GM12874 (cell line): ENCODE results near the gene RREB1.

ENCODE experiments used
- TF ChIP-seq, protein P1 (sequence below): IDR thresholded peaks from 2 replicates; pipeline ENCODE4 v1.5.1; 2011; ENCODE audit warnings: low read depth, mild to moderate bottlenecking, control low read depth, low read length, moderate library complexity; ENCODE audit not compliant: insufficient read depth

RREB1 gene

DNA sequence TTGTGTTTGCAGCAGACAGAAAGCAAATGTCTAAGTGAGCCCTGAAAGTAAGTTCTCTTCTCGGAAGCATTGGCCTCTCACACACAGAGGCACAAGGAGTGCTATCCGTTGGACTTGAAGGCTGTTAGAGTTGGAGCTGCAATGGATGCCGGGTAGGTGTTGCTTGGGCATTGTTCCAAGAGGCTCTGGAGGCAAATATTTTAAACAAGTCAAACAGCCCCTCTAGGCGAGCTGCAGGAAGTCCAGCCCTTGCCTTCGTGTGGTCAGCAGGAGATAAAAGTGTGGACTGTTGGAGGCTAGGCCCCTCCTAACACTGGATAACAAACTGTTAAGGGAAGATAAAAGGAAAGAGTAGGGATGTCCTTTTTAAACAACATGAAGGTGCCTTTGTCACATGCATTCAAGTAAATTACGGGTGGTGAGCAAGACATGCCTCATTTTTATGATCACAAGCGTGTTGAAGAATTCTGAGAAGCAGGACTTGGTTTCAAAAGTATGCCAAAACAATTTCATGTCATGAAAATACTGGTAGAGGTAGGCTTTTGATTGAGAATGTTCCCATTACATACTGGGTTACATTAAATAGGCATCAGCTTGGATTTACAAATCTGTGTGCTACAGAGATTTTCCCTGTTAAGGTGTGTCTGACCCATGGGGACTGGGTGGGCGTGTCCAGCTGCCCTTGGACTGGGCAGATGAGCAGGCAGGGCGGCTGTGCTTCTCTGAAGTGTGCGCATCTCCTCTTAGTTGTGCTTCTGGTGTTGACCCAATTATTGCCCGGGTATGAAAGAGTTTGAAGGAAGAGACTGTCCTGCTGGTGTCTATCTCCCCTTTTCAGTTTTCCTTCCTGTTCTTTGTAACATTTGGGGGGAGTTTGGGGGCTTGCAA is 57.5 kb downstream of the RREB1 start:
- TF ChIP-seq, protein P1, sequence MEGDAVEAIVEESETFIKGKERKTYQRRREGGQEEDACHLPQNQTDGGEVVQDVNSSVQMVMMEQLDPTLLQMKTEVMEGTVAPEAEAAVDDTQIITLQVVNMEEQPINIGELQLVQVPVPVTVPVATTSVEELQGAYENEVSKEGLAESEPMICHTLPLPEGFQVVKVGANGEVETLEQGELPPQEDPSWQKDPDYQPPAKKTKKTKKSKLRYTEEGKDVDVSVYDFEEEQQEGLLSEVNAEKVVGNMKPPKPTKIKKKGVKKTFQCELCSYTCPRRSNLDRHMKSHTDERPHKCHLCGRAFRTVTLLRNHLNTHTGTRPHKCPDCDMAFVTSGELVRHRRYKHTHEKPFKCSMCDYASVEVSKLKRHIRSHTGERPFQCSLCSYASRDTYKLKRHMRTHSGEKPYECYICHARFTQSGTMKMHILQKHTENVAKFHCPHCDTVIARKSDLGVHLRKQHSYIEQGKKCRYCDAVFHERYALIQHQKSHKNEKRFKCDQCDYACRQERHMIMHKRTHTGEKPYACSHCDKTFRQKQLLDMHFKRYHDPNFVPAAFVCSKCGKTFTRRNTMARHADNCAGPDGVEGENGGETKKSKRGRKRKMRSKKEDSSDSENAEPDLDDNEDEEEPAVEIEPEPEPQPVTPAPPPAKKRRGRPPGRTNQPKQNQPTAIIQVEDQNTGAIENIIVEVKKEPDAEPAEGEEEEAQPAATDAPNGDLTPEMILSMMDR = no peak

- TF ChIP-seq, protein P1 = no peak
Measured at GRCh38 chr6:7165890-7166267, 58.1 kb downstream of the RREB1 start.

GRCh38 chr6:7166410-7167293 is 58.9 kb downstream of the RREB1 start:
- TF ChIP-seq, protein P1 = no peak

DNA sequence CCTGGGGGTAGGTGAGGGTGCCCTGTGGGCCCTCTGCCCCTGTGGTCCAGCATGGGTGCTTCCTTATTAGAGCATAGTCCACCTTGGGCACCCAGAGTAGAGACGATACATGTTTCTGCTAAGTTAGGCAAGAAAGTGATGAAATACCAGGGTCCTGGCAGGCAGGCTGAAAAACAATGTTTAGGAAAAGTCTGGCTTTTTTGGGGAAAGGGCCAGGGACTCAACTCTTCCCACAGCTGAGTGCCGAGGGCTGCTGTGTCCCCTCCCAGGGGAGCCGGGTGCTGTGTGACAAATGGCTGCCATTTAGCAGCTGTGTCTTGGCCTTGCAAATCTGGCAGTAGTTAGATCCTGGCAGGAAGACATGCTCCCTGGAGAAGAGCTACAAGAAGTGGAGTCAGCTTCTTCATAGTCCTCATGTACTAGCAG is 61.5 kb downstream of the RREB1 start:
- TF ChIP-seq, protein P1 = no peak

DNA sequence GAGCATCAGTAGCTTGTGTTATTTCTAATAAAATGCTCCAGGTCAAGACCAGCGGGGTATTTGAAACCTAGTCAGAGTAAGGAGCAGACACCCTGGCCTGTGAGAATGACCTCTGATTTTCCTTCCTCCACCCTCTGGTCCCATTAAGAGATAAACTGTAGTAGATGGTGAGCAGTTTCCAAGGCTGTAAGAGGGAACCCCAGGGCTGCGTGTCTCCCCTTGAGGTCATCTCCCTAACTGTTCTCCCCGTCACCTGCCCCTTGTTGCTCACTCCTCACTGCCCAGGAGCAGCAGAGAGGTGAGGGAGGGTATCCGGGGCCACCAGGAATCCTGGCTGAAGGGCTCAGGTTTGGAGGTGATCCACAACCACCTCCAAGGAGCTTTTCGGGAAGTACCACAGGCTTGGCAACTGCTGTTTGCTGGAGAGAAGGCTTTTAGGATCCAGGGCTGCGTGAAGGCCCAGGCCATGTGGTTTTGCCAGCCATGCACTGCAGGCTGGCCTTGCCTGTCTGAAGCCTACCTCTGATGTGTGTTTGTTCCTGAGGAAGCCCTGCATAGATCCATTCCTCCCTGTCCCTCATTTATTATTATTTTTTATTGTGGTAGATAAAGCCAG is 62.5 kb downstream of the RREB1 start:
- TF ChIP-seq, protein P1 = no peak

GRCh38 chr6:7171119-7171518 is 63.4 kb downstream of the RREB1 start:
- TF ChIP-seq, protein P1 = no peak

DNA sequence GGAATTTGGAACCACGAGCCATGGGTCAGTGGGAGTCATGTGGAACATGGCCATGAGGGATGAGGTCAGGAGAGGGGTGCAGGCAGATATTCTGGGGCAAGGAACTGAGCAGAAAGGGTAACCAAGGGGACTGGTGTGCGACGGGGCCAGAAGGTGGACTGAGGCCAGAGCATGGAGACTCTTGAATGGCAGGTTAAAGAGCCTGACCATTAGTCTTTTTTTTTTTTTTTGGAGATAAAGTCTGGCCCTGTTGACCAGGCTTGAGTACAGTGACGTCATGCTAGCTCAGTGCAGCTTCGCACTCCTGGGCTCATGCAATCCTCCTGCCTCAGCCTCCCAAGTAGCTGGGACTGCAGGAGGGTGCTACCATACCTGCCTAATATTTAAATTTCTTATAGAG is 64.0 kb downstream of the RREB1 start:
- TF ChIP-seq, protein P1 = no peak
